Measurements from ENCODE around the gene TMPRSS13.

GRCh38 chr11:117912497-117912896 lies 16.7 kb downstream of the TMPRSS13 start:
- no peak for TF ChIP-seq CTCF (IDR thresholded peaks at IDR 0.05)
- TF ChIP-seq POLR2AphosphoS5 (IDR thresholded peaks at IDR 0.05) = no peak
- TF ChIP-seq EP300 (IDR thresholded peaks at IDR 0.05) = no peak
- TF ChIP-seq POLR2A (IDR thresholded peaks at IDR 0.05) = no peak
